PC-9 (cell line): Measurements from ENCODE around the gene AKR1E2.

Experiments
- EZH2 ChIP-seq: fragments of 200-600 bp; sonication (generic); IDR thresholded peaks from 2 replicates; pipeline ENCODE4 v1.8.0; 2017; ENCODE audit warnings: antibody characterized with exemption, low read depth
- TF ChIP-seq, protein P1 (sequence below): fragments of 200-600 bp; sonication (generic); conservative IDR thresholded peaks from 2 replicates; pipeline ENCODE4 v1.6.1; 2017; ENCODE audit warnings: mixed run types, antibody characterized with exemption, mild to moderate bottlenecking, moderate library complexity

DNA sequence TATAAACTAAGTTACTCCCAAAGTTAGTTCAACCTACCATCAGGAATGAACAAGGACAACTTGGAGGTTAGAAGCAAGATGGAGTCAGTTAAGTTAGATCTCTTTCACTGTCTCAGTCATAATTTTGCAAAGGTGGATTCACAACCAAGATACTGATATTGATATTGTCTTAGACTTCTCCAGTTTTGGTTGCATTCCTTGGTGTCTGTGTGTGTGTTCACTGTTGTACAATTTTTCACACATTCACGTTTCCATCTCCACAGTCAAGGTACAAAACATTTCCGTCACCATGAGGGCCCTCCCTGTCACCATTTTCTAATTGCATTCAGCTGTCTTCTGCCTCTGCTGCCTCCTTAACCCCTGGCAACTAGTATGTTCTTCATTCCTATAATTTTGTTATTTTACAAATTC is 41.1 kb downstream of the AKR1E2 start:
- TF ChIP-seq EZH2 = no peak
- TF ChIP-seq, protein P1, sequence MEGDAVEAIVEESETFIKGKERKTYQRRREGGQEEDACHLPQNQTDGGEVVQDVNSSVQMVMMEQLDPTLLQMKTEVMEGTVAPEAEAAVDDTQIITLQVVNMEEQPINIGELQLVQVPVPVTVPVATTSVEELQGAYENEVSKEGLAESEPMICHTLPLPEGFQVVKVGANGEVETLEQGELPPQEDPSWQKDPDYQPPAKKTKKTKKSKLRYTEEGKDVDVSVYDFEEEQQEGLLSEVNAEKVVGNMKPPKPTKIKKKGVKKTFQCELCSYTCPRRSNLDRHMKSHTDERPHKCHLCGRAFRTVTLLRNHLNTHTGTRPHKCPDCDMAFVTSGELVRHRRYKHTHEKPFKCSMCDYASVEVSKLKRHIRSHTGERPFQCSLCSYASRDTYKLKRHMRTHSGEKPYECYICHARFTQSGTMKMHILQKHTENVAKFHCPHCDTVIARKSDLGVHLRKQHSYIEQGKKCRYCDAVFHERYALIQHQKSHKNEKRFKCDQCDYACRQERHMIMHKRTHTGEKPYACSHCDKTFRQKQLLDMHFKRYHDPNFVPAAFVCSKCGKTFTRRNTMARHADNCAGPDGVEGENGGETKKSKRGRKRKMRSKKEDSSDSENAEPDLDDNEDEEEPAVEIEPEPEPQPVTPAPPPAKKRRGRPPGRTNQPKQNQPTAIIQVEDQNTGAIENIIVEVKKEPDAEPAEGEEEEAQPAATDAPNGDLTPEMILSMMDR = no peak
